SK-N-SH (cell line): ENCODE results near the gene STRBP. TPM values are rescaled to one million over a fixed set of nuclear protein-coding genes. Genes with fewer than 3 reads are reported as not detected.

Source experiments
- CTCF ChIA-PET: fragments of 300-600, 350-600 bp; formaldehyde crosslinking; extraction: SDS; loops from one replicate; lab custom pipeline; 2021; lab: Yijun Ruan, JAX
- POLR2A ChIA-PET: fragments of 350-600 bp; sonication (Branson Sonifier 250); formaldehyde crosslinking; extraction: SDS; loops from one replicate; lab custom pipeline; 2020; ENCODE audit warnings: antibody characterized with exemption, inconsistent platforms; lab: Yijun Ruan, JAX
- DNase-seq: peaks from one replicate; pipeline ENCODE4 v3.0.0; 2012
- H2AFZ ChIP-seq: fragments of 200-600 bp; sonication (generic); 2 replicates; pipeline ENCODE4 v1.8.1; 2016; ENCODE audit warnings: antibody characterized with exemption, mild to moderate bottlenecking, low read depth
- H3F3A ChIP-seq: fragments of 200-600 bp; sonication (generic); replicated peaks from 2 replicates; pipeline ENCODE3; 2016; ENCODE audit warnings: antibody characterized with exemption, mild to moderate bottlenecking; ENCODE audit not compliant: insufficient read depth
- H3K27ac ChIP-seq, 2 experiments: fragments of 200-500 bp in 1 of 2; fragments of 200-600 bp in 1 of 2; sonication (Bioruptor generic) in 1 of 2; sonication (generic), shearing (Covaris generic) in 1 of 2; 2 replicates each; pipeline versions ENCODE4 v1.5.1 to v1.6.1; 2014 to 2016; ENCODE audit warnings: low read depth in 2 of 2, inconsistent platforms in 1 of 2, low read length in 1 of 2, mild to moderate bottlenecking in 1 of 2, mixed read lengths in 1 of 2
- H3K27me3 ChIP-seq: fragments of 200-600 bp; sonication (generic), shearing (Covaris generic); 2 replicates; pipeline ENCODE4 v1.6.1; 2016; ENCODE audit warnings: mixed run types; ENCODE audit not compliant: insufficient read depth
- H3K36me3 ChIP-seq, 2 experiments: fragments of 200-500 bp in 1 of 2; fragments of 200-600 bp in 1 of 2; sonication (Bioruptor generic) in 1 of 2; sonication (generic) in 1 of 2; replicated peaks in 1 of 2; 2 replicates each; pipeline versions ENCODE3 to v1.5.1; 2014 to 2016; ENCODE audit warnings: low read length in 1 of 2, mild to moderate bottlenecking in 1 of 2; ENCODE audit not compliant: insufficient read depth in 2 of 2, control insufficient read depth in 1 of 2
- H3K4me1 ChIP-seq, 2 experiments: fragments of 200-500 bp in 1 of 2; fragments of 200-600 bp in 1 of 2; sonication (Bioruptor generic) in 1 of 2; sonication (generic), shearing (Covaris generic) in 1 of 2; 2 replicates each; pipeline versions ENCODE4 v1.5.1 to v1.6.1; 2014 to 2016; ENCODE audit warnings: low read depth in 1 of 2, low read length in 1 of 2, mixed run types in 1 of 2; ENCODE audit not compliant: insufficient read depth in 2 of 2, control insufficient read depth in 1 of 2
- H3K4me2 ChIP-seq: fragments of 200-600 bp; sonication (generic), shearing (Covaris generic); 2 replicates; pipeline ENCODE4 v1.6.1; 2017; ENCODE audit warnings: mixed run types
- H3K4me3 ChIP-seq, 2 experiments: fragments of 200-500 bp in 1 of 2; fragments of 200-600 bp in 1 of 2; sonication (Bioruptor generic) in 1 of 2; sonication (generic), shearing (Covaris generic) in 1 of 2; 2 replicates each; pipeline versions ENCODE4 v1.5.1 to v1.8.1; 2014 to 2016; ENCODE audit warnings: low read depth in 2 of 2, inconsistent platforms in 1 of 2, low read length in 1 of 2, mild to moderate bottlenecking in 1 of 2, mixed read lengths in 1 of 2, moderate library complexity in 1 of 2
- H3K79me2 ChIP-seq: fragments of 200-600 bp; sonication (generic); 2 replicates; pipeline ENCODE4 v1.8.1; 2017; ENCODE audit warnings: mild to moderate bottlenecking; ENCODE audit not compliant: insufficient read depth
- H3K9ac ChIP-seq: fragments of 200-600 bp; sonication (generic); 2 replicates; pipeline ENCODE4 v1.6.1; 2017; ENCODE audit warnings: mixed run types
- H3K9me2 ChIP-seq: fragments of 200-600 bp; sonication (generic); 2 replicates; pipeline ENCODE4 v1.6.1; 2017; ENCODE audit warnings: mixed run types
- H3K9me3 ChIP-seq: fragments of 200-600 bp; sonication (generic); 2 replicates; pipeline ENCODE4 v1.6.1; 2017; ENCODE audit warnings: mixed run types, mild to moderate bottlenecking, moderate library complexity
- H4K20me1 ChIP-seq: fragments of 200-600 bp; sonication (generic); 2 replicates; pipeline ENCODE4 v1.6.1; 2017; ENCODE audit warnings: mild to moderate bottlenecking, mixed run types; ENCODE audit not compliant: insufficient read depth
- EP300 ChIP-seq, 2 experiments: IDR thresholded peaks; 2 replicates each; pipeline versions ENCODE4 v1.4.0 to v1.6.1; 2012; ENCODE audit warnings: borderline replicate concordance in 1 of 2, low read depth in 1 of 2, low read length in 1 of 2
- EZH2phosphoT487 ChIP-seq: fragments of 200-600 bp; sonication (generic); IDR thresholded peaks from 2 replicates; pipeline ENCODE4 v1.6.1; 2017; ENCODE audit warnings: low read depth, mixed run types, mild to moderate bottlenecking, antibody characterized with exemption, moderate library complexity, borderline replicate concordance
- GABPA ChIP-seq: IDR thresholded peaks from 2 replicates; pipeline ENCODE4 v1.4.0; 2012; ENCODE audit warnings: low read depth, mild to moderate bottlenecking
- JUND ChIP-seq: IDR thresholded peaks from 2 replicates; pipeline ENCODE4 v1.4.0; 2012
- MXI1 ChIP-seq: IDR thresholded peaks from 2 replicates; pipeline ENCODE4 v1.6.1; 2012; ENCODE audit warnings: mild to moderate bottlenecking, low read depth, low read length, improper control_type of control experiment
- NFIC ChIP-seq: IDR thresholded peaks from 2 replicates; pipeline ENCODE4 v1.4.0; 2012; ENCODE audit warnings: borderline replicate concordance
- NRF1 ChIP-seq: IDR thresholded peaks from 2 replicates; pipeline ENCODE4 v1.6.1; 2012; ENCODE audit warnings: low read depth, mild to moderate bottlenecking, low read length
- RCOR1 ChIP-seq: fragments of 150-350 bp; IDR thresholded peaks from 2 replicates; pipeline ENCODE4 v1.6.1; 2017; ENCODE audit warnings: antibody characterized with exemption, low read length
- RFX5 ChIP-seq: IDR thresholded peaks from 2 replicates; pipeline ENCODE4 v1.6.1; 2012; ENCODE audit warnings: mild to moderate bottlenecking, improper control_type of control experiment, low read length
- RXRA ChIP-seq: IDR thresholded peaks from 2 replicates; pipeline ENCODE4 v1.4.0; 2012; ENCODE audit warnings: low read depth, mild to moderate bottlenecking, borderline replicate concordance
- TCF12 ChIP-seq: IDR thresholded peaks from 2 replicates; pipeline ENCODE4 v1.4.0; 2012
- TEAD4 ChIP-seq: IDR thresholded peaks from 2 replicates; pipeline ENCODE4 v1.4.0; 2012; ENCODE audit warnings: mild to moderate bottlenecking, borderline replicate concordance; ENCODE audit not compliant: insufficient read depth
- YY1 ChIP-seq: IDR thresholded peaks from 2 replicates; pipeline ENCODE4 v1.4.0; 2012; ENCODE audit warnings: low read depth, mild to moderate bottlenecking
- WGBS: methylation state at CpG from one replicate; pipeline ENCODE4 v1.1.6; 2017; ENCODE audit warnings: low lambda C conversion rate; 5-methylcytosine and 5-hydroxymethylcytosine counted together
- polyA plus RNA-seq, 3 experiments: library from polyadenylated mRNA; depleted of rRNA; stranded (reverse); fragments of >200 nt; gene quantifications; 2 replicates each; pipeline ENCODE4 v1.2.3, GENCODE V29; 2012
- TF ChIP-seq, protein P1 (sequence below): IDR thresholded peaks from 2 replicates; pipeline ENCODE4 v1.4.0; 2012; ENCODE audit warnings: low read depth
- TF ChIP-seq, protein P2 (sequence below): fragments of 150-350 bp; IDR thresholded peaks from 2 replicates; pipeline ENCODE4 v1.6.1; 2016; ENCODE audit warnings: mild to moderate bottlenecking, low read depth, low read length
- TF ChIP-seq, protein P3 (sequence below): IDR thresholded peaks from 2 replicates; pipeline ENCODE4; 2012
- TF ChIP-seq, protein P4 (sequence below): IDR thresholded peaks from 2 replicates; pipeline ENCODE4 v1.6.1; 2012; ENCODE audit warnings: mild to moderate bottlenecking, low read depth, low read length, moderate library complexity
- TF ChIP-seq, protein P5 (sequence below): fragments of 200-600 bp; sonication (generic); IDR thresholded peaks from 2 replicates; pipeline ENCODE4 v1.6.1; 2017; ENCODE audit warnings: antibody characterized with exemption, mild to moderate bottlenecking, moderate library complexity
- TF ChIP-seq, protein P6 (sequence below): IDR thresholded peaks from 2 replicates; pipeline ENCODE4 v1.4.0; 2012; ENCODE audit warnings: low read depth, borderline replicate concordance

STRBP gene
- polyA plus RNA-seq, 1 of the 3 experiments (the other 2 are of a cell fraction) = 5.9 TPM

DNA sequence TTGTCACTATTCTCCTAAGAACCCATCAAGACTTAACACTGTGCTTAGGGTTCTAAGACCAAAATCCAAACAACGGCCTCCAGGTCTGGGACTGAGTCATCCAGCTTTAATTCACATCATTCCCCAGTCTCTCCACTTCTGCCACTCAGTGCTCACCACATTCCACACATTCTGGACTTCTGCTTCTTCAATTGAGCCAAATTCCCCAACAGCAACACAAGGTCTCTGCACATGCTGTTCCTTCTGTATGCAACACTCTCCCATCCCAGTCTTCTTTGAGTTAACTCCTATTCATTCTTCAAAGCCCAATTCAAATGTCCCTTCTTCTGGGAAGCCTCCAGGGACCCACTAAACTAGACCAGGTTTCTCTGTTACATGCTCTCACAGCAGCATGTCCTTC is 137.1 kb downstream of the STRBP start:
- no peak overlapping the region for H3K9ac ChIP-seq
- no peaks in the 10 kb centered on the region for H3K9me2 ChIP-seq
- no peak overlapping the region for H3K4me2 ChIP-seq
- TF ChIP-seq NFIC (0 out of 2 replicates have a peak, but pooled peaks have one; percentile 10), TEAD4 (peak; percentile 39; the same call in 1 of the 2 replicates)
- TF ChIP-seq, protein P1, sequence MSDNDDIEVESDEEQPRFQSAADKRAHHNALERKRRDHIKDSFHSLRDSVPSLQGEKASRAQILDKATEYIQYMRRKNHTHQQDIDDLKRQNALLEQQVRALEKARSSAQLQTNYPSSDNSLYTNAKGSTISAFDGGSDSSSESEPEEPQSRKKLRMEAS = no peak
- no peak overlapping the region for H2AFZ ChIP-seq
- no peak overlapping the region for H3K27ac ChIP-seq
- no peak overlapping the region for H3K4me3 ChIP-seq
- no peaks in the 10 kb centered on the region for H3K9me3 ChIP-seq
- CTCF ChIA-PET = interaction anchor here (0.8 to 1.7 kb wide), 4 partner anchors 14 to 222 kb away, joined by 3 to 4 read pairs (median 3); no protein-coding TSS in a partner anchor
- no peaks in the 10 kb centered on the region for H3K79me2 ChIP-seq
- POLR2A ChIA-PET = no interaction called here
- H3K36me3 ChIP-seq = peaks cover 0 to 14% of the 10 kb centered on the region in 2 experiments
- no peak for DNase-seq
- WGBS = 50% methylated on average over 1 of the region's 1 CpG
- no peaks in the 10 kb centered on the region for H3F3A ChIP-seq
- no peaks in the 10 kb centered on the region for H4K20me1 ChIP-seq
- H3K27me3 ChIP-seq = no peaks in the 10 kb centered on the region
- H3K4me1 ChIP-seq = no peaks in the 10 kb centered on the region

DNA sequence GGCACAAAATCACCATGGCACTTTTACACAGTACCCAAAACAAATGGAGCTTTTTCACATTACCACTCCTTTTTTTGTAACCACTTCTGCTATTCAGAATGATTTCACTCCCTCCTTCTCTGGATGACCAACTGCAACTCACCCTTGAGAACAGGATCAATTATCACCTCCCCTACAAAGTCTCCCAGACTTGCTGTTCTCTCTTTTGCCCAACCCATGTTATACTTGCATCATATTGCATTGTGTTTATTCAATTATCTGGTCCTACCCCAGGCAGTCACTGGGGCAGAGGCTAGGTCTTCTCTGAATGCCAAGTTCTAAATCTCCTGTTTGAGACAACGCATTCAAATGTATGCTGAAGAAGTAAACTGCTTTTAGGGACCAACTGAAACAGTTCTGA is 139.0 kb downstream of the STRBP start:
- Histone ChIP-seq H3K9ac (no peak overlapping the region), H3K9me3 (no peaks in the 10 kb centered on the region)
- 95% methylated on average over 1 of the region's 1 CpG for WGBS
- TF ChIP-seq, protein P2, sequence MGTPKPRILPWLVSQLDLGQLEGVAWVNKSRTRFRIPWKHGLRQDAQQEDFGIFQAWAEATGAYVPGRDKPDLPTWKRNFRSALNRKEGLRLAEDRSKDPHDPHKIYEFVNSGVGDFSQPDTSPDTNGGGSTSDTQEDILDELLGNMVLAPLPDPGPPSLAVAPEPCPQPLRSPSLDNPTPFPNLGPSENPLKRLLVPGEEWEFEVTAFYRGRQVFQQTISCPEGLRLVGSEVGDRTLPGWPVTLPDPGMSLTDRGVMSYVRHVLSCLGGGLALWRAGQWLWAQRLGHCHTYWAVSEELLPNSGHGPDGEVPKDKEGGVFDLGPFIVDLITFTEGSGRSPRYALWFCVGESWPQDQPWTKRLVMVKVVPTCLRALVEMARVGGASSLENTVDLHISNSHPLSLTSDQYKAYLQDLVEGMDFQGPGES = no peak
- no peak for TF ChIP-seq NRF1
- no peak for TF ChIP-seq GABPA
- no peak for TF ChIP-seq EZH2phosphoT487
- TF ChIP-seq, protein P3, sequence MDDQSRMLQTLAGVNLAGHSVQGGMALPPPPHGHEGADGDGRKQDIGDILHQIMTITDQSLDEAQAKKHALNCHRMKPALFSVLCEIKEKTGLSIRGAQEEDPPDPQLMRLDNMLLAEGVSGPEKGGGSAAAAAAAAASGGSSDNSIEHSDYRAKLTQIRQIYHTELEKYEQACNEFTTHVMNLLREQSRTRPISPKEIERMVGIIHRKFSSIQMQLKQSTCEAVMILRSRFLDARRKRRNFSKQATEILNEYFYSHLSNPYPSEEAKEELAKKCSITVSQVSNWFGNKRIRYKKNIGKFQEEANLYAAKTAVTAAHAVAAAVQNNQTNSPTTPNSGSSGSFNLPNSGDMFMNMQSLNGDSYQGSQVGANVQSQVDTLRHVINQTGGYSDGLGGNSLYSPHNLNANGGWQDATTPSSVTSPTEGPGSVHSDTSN = no peak
- no peak for TF ChIP-seq RXRA
- no peak for TF ChIP-seq JUND
- TF ChIP-seq, protein P4, sequence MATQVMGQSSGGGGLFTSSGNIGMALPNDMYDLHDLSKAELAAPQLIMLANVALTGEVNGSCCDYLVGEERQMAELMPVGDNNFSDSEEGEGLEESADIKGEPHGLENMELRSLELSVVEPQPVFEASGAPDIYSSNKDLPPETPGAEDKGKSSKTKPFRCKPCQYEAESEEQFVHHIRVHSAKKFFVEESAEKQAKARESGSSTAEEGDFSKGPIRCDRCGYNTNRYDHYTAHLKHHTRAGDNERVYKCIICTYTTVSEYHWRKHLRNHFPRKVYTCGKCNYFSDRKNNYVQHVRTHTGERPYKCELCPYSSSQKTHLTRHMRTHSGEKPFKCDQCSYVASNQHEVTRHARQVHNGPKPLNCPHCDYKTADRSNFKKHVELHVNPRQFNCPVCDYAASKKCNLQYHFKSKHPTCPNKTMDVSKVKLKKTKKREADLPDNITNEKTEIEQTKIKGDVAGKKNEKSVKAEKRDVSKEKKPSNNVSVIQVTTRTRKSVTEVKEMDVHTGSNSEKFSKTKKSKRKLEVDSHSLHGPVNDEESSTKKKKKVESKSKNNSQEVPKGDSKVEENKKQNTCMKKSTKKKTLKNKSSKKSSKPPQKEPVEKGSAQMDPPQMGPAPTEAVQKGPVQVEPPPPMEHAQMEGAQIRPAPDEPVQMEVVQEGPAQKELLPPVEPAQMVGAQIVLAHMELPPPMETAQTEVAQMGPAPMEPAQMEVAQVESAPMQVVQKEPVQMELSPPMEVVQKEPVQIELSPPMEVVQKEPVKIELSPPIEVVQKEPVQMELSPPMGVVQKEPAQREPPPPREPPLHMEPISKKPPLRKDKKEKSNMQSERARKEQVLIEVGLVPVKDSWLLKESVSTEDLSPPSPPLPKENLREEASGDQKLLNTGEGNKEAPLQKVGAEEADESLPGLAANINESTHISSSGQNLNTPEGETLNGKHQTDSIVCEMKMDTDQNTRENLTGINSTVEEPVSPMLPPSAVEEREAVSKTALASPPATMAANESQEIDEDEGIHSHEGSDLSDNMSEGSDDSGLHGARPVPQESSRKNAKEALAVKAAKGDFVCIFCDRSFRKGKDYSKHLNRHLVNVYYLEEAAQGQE = no peak
- TF ChIP-seq, protein P5, sequence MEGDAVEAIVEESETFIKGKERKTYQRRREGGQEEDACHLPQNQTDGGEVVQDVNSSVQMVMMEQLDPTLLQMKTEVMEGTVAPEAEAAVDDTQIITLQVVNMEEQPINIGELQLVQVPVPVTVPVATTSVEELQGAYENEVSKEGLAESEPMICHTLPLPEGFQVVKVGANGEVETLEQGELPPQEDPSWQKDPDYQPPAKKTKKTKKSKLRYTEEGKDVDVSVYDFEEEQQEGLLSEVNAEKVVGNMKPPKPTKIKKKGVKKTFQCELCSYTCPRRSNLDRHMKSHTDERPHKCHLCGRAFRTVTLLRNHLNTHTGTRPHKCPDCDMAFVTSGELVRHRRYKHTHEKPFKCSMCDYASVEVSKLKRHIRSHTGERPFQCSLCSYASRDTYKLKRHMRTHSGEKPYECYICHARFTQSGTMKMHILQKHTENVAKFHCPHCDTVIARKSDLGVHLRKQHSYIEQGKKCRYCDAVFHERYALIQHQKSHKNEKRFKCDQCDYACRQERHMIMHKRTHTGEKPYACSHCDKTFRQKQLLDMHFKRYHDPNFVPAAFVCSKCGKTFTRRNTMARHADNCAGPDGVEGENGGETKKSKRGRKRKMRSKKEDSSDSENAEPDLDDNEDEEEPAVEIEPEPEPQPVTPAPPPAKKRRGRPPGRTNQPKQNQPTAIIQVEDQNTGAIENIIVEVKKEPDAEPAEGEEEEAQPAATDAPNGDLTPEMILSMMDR = no peak
- TF ChIP-seq, protein P6, sequence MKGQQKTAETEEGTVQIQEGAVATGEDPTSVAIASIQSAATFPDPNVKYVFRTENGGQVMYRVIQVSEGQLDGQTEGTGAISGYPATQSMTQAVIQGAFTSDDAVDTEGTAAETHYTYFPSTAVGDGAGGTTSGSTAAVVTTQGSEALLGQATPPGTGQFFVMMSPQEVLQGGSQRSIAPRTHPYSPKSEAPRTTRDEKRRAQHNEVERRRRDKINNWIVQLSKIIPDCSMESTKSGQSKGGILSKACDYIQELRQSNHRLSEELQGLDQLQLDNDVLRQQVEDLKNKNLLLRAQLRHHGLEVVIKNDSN = no peak
- no peak for TF ChIP-seq RFX5
- no peak for TF ChIP-seq NFIC
- no peak for TF ChIP-seq EP300 (IDR thresholded peaks at IDR 0.05; ENCODE audit: borderline replicate concordance in 1 of 2, low read depth in 1 of 2, low read length in 1 of 2)
- no peak for TF ChIP-seq RCOR1
- TF ChIP-seq, protein P1 = no peak
- no peak for TF ChIP-seq TCF12
- no peak for TF ChIP-seq YY1
- no peak for TF ChIP-seq MXI1
- TF ChIP-seq, all 33 proteins: peak for 0
- H3K4me2 ChIP-seq = no peak overlapping the region
- no peak overlapping the region for H2AFZ ChIP-seq
- no peaks in the 10 kb centered on the region for H3K9me2 ChIP-seq
- no peaks in the 10 kb centered on the region for H4K20me1 ChIP-seq
- no peaks in the 10 kb centered on the region for H3K27me3 ChIP-seq
- no peak overlapping the region for H3K4me3 ChIP-seq
- peaks cover 0 to 6% of the 10 kb centered on the region in 2 experiments for H3K36me3 ChIP-seq
- H3K79me2 ChIP-seq = no peaks in the 10 kb centered on the region
- no peak for DNase-seq
- CTCF ChIA-PET = interaction anchor here (0.6 kb wide), 1 partner anchor 1149 kb away, joined by 3 read pairs; no protein-coding TSS in a partner anchor
- no peak overlapping the region for H3K27ac ChIP-seq
- H3F3A ChIP-seq = no peaks in the 10 kb centered on the region
- POLR2A ChIA-PET = no interaction called here
- H3K4me1 ChIP-seq = no peaks in the 10 kb centered on the region
